Parathyroid adenoma (tissue), 2 donors: Measurements from ENCODE around the gene S100A12.

Source experiments
- H2AFZ ChIP-seq: fragments of 300-600 bp; sonication (generic); one replicate; pipeline ENCODE4 v1.7.0; 2017; ENCODE audit warnings: antibody characterized with exemption, mild to moderate bottlenecking
- H3K27ac ChIP-seq: fragments of 300-600 bp; sonication (generic); one replicate; pipeline ENCODE4 v1.7.0; 2017
- H3K27me3 ChIP-seq: fragments of 300-600 bp; sonication (generic); one replicate; pipeline ENCODE4 v1.7.0; 2017; ENCODE audit warnings: low read length; ENCODE audit not compliant: control insufficient read depth, insufficient read depth
- H3K36me3 ChIP-seq: fragments of 300-600 bp; sonication (generic); one replicate; pipeline ENCODE4 v1.7.0; 2017; ENCODE audit warnings: low read length; ENCODE audit not compliant: control insufficient read depth, insufficient read depth
- H3K4me1 ChIP-seq: fragments of 300-600 bp; sonication (generic); one replicate; pipeline ENCODE4 v1.7.0; 2017; ENCODE audit warnings: control low read depth
- H3K4me2 ChIP-seq: fragments of 300-600 bp; sonication (generic); one replicate; pipeline ENCODE4 v1.7.0; 2017; ENCODE audit warnings: low read length
- H3K4me3 ChIP-seq: fragments of 300-600 bp; sonication (generic); one replicate; pipeline ENCODE4 v1.7.0; 2017; ENCODE audit warnings: low read depth, low read length
- H3K79me2 ChIP-seq: fragments of 300-600 bp; sonication (generic); one replicate; pipeline ENCODE4 v1.7.0; 2017; ENCODE audit warnings: control low read depth
- H3K9ac ChIP-seq: fragments of 300-600 bp; sonication (generic); one replicate; pipeline ENCODE4 v1.7.0; 2017; ENCODE audit warnings: mild to moderate bottlenecking
- H3K9me3 ChIP-seq: fragments of 300-600 bp; sonication (generic); one replicate; pipeline ENCODE4 v1.7.0; 2017; ENCODE audit warnings: low read length; ENCODE audit not compliant: control insufficient read depth
- CTCF ChIP-seq: fragments of 300-600 bp; sonication (generic); IDR thresholded peaks from one replicate; pipeline ENCODE4 v1.7.0; 2017; ENCODE audit warnings: antibody characterized with exemption, mild to moderate bottlenecking
- donor health status: primary hyperparathyroidism.

S100A12 gene

GRCh38 chr1:153337980-153338853 lies 37.2 kb downstream of the S100A12 start:
- H3K9me3 ChIP-seq: no peaks in the 10 kb centered on the region
- H3K4me1 ChIP-seq: no peaks in the 10 kb centered on the region
- no peak overlapping the region for H3K4me3 ChIP-seq
- no peak overlapping the region for H2AFZ ChIP-seq
- H3K4me2 ChIP-seq: no peak overlapping the region
- no peaks in the 10 kb centered on the region for H3K36me3 ChIP-seq
- no peak for TF ChIP-seq CTCF
- no peaks in the 10 kb centered on the region for H3K79me2 ChIP-seq
- no peak overlapping the region for H3K9ac ChIP-seq
- H3K27me3 ChIP-seq: no peaks in the 10 kb centered on the region
- H3K27ac ChIP-seq: no peak overlapping the region

- Histone ChIP-seq H2AFZ (no peak overlapping the region), H3K4me3 (no peak overlapping the region), H3K4me2 (no peak overlapping the region), H3K9ac (no peak overlapping the region), H3K9me3 (no peaks in the 10 kb centered on the region), H3K27me3 (no peaks in the 10 kb centered on the region), H3K4me1 (no peaks in the 10 kb centered on the region), H3K27ac (no peak overlapping the region), H3K36me3 (no peaks in the 10 kb centered on the region), H3K79me2 (no peaks in the 10 kb centered on the region)
- TF ChIP-seq CTCF: no peak
Measured at GRCh38 chr1:153336650-153337049, 38.8 kb downstream of the S100A12 start.

GRCh38 chr1:153333902-153334301 lies 41.5 kb downstream of the S100A12 start:
- no peak overlapping the region for H3K27ac ChIP-seq
- no peaks in the 10 kb centered on the region for H3K4me1 ChIP-seq
- H3K4me2 ChIP-seq: no peak overlapping the region
- no peaks in the 10 kb centered on the region for H3K27me3 ChIP-seq
- H3K9ac ChIP-seq: no peak overlapping the region
- no peaks in the 10 kb centered on the region for H3K36me3 ChIP-seq
- H3K4me3 ChIP-seq: no peak overlapping the region
- no peak overlapping the region for H2AFZ ChIP-seq
- H3K79me2 ChIP-seq: no peaks in the 10 kb centered on the region
- H3K9me3 ChIP-seq: no peaks in the 10 kb centered on the region
- no peak for TF ChIP-seq CTCF

GRCh38 chr1:153324912-153325311 lies 50.5 kb downstream of the S100A12 start:
- H3K9me3 ChIP-seq: no peaks in the 10 kb centered on the region
- H3K79me2 ChIP-seq: no peaks in the 10 kb centered on the region
- H3K4me3 ChIP-seq: no peak overlapping the region
- no peak overlapping the region for H3K27ac ChIP-seq
- no peaks in the 10 kb centered on the region for H3K4me1 ChIP-seq
- H3K9ac ChIP-seq: no peak overlapping the region
- no peaks in the 10 kb centered on the region for H3K27me3 ChIP-seq
- H2AFZ ChIP-seq: no peak overlapping the region
- no peak for TF ChIP-seq CTCF
- H3K4me2 ChIP-seq: no peak overlapping the region
- H3K36me3 ChIP-seq: no peaks in the 10 kb centered on the region
